B cell (primary cell): Measurements from ENCODE around the gene LMO1. TPM values are rescaled to one million over a fixed set of nuclear protein-coding genes. Genes with fewer than 3 reads are reported as not detected.

Experiments
- ATAC-seq: fragments of 200-7000 bp; cut with Tn5 transposase; one replicate; pipeline ENCODE4 v1.10.0; 2021; ENCODE audit warnings: low read depth, mild to moderate bottlenecking, moderate number of reproducible peaks, moderate library complexity
- CTCF ChIA-PET: fragments of 350-600 bp; sonication (Branson Sonifier 250); formaldehyde crosslinking; loops from one replicate; lab custom pipeline; 2021; ENCODE audit warnings: antibody characterized with exemption, inconsistent platforms; lab: Charles Lee
- POLR2A ChIA-PET: fragments of 350-600 bp; sonication (Branson Sonifier 250); formaldehyde crosslinking; loops from one replicate; lab custom pipeline; 2021; ENCODE audit warnings: antibody characterized with exemption; lab: Charles Lee
- DNase-seq: peaks from one replicate; pipeline ENCODE4 v3.0.0; 2013
- H2AFZ ChIP-seq: 2 replicates; pipeline ENCODE4 v1.6.1; 2012; ENCODE audit warnings: mild to moderate bottlenecking, low read depth, low read length; ENCODE audit not compliant: insufficient read depth, poor library complexity, severe bottlenecking
- H3K27ac ChIP-seq, 2 donors: 1 replicate in 1 of 2; 2 replicates in 1 of 2; pipeline ENCODE4 v1.5.1; 2012 to 2013; ENCODE audit warnings: low read length in 2 of 2, mild to moderate bottlenecking in 2 of 2, moderate library complexity in 1 of 2
- H3K27me3 ChIP-seq, 4 experiments: fragments of 200-600 bp in 1 of 4; sonication (generic) in 1 of 4; replicated peaks in 1 of 4; 1 replicate in 2 of 4; 2 replicates in 2 of 4; pipeline versions ENCODE4 v1.6.1 to v1.7.0; 2013 to 2016; ENCODE audit warnings: low read length in 3 of 4, mild to moderate bottlenecking in 2 of 4, mixed read lengths in 1 of 4, moderate library complexity in 1 of 4; ENCODE audit not compliant: insufficient read depth in 4 of 4, control insufficient read depth in 3 of 4; ENCODE audit errors: control extremely low read depth in 1 of 4
- H3K36me3 ChIP-seq, 2 experiments: replicated peaks in 1 of 2; 1 replicate in 1 of 2; 2 replicates in 1 of 2; pipeline versions ENCODE4 v1.6.1 to v1.7.1; 2013; ENCODE audit warnings: low read length in 1 of 2; ENCODE audit not compliant: insufficient read depth in 2 of 2, control insufficient read depth in 1 of 2; ENCODE audit errors: control extremely low read depth in 1 of 2, extremely low read depth in 1 of 2
- H3K4me1 ChIP-seq, 2 donors: fragments of 200-600 bp in 1 of 2; sonication (generic) in 1 of 2; 1 replicate in 1 of 2; 2 replicates in 1 of 2; pipeline versions ENCODE4 v1.5.1 to v1.6.1; 2013 to 2017; ENCODE audit warnings: low read length in 2 of 2; ENCODE audit not compliant: control insufficient read depth in 2 of 2, insufficient read depth in 2 of 2
- H3K4me2 ChIP-seq: replicated peaks from 2 replicates; pipeline ENCODE3; 2012; ENCODE audit warnings: mild to moderate bottlenecking, low read depth, low read length; ENCODE audit not compliant: poor library complexity, severe bottlenecking
- H3K4me3 ChIP-seq, 5 experiments: fragments of 200-600 bp in 1 of 5; sonication (generic) in 1 of 5; 1 replicate in 3 of 5; 2 replicates in 2 of 5; pipeline versions ENCODE4 v1.5.1 to v1.7.0; 2011 to 2016; ENCODE audit warnings: low read length in 4 of 5, mild to moderate bottlenecking in 4 of 5, low read depth in 2 of 5, control low read depth in 1 of 5, moderate library complexity in 1 of 5; ENCODE audit not compliant: insufficient read depth in 1 of 5; ENCODE audit errors: control extremely low read depth in 1 of 5, extremely low read depth in 1 of 5
- H3K79me2 ChIP-seq: fragments of 200-600 bp; sonication (generic); one replicate; pipeline ENCODE4 v1.6.0; 2016; ENCODE audit warnings: low read length; ENCODE audit not compliant: control insufficient read depth, insufficient read depth
- H3K9ac ChIP-seq: fragments of 200-600 bp; sonication (generic); 2 replicates; pipeline ENCODE4 v1.6.1; 2017; ENCODE audit warnings: mild to moderate bottlenecking, low read length, moderate library complexity
- H3K9me3 ChIP-seq, 3 donors: one replicate each; pipeline versions ENCODE4 v1.6.1 to v1.7.1; 2013; ENCODE audit warnings: low read length in 2 of 3; ENCODE audit not compliant: control insufficient read depth in 2 of 3, insufficient read depth in 1 of 3; ENCODE audit errors: control extremely low read depth in 1 of 3
- H4K20me1 ChIP-seq: 2 replicates; pipeline ENCODE4 v1.6.0; 2012; ENCODE audit warnings: mild to moderate bottlenecking, low read length; ENCODE audit not compliant: insufficient read depth, control insufficient read depth, poor library complexity, severe bottlenecking
- H3K27ac Mint-ChIP-seq: one replicate; pipeline ENCODE4 v1.8.0; 2021; ENCODE audit warnings: mixed read lengths
- H3K27me3 Mint-ChIP-seq: one replicate; pipeline ENCODE4 v1.8.0; 2021; ENCODE audit warnings: mixed read lengths
- H3K4me1 Mint-ChIP-seq: one replicate; pipeline ENCODE4 v1.8.0; 2021; ENCODE audit warnings: mixed read lengths
- H3K4me3 Mint-ChIP-seq: one replicate; pipeline ENCODE4 v1.8.0; 2021; ENCODE audit warnings: mixed read lengths
- H3K9me3 Mint-ChIP-seq: one replicate; pipeline ENCODE4 v1.8.0; 2022; ENCODE audit warnings: mixed read lengths; ENCODE audit not compliant: insufficient read depth
- EZH2 ChIP-seq: IDR thresholded peaks from 2 replicates; pipeline ENCODE4 v1.6.1; 2012; ENCODE audit warnings: borderline replicate concordance, low read depth, mild to moderate bottlenecking, moderate library complexity, low read length; ENCODE audit not compliant: insufficient read depth, poor library complexity, severe bottlenecking
- WGBS: methylation state at CpG from one replicate; pipeline ENCODE4 v1.1.5; 2013; ENCODE audit warnings: missing lambda C conversion rate; ENCODE audit not compliant: insufficient coverage; 5-methylcytosine and 5-hydroxymethylcytosine counted together
- intact Hi-C: fragments of 100-400 bp; cut with micrococcal nuclease; formaldehyde crosslinking; loops from one replicate; pipeline ENCODE4 v1.10.0; 2022
- polyA plus RNA-seq: library from polyadenylated mRNA; depleted of rRNA; stranded (reverse); fragments of >200 nt; gene quantifications from 2 replicates; pipeline ENCODE4 v1.2.3, GENCODE V29; 2012
- total RNA-seq, 2 donors: library from RNA; stranded (reverse); fragments of 120-200 nt in 1 of 2; gene quantifications; 1 replicate in 1 of 2; 2 replicates in 1 of 2; pipeline versions ENCODE4 v1.2.3 to v1.2.4, GENCODE V29; 2013 to 2022
- TF ChIP-seq, protein P1 (sequence below): fragments of 200-600 bp; IDR thresholded peaks from one replicate; pipeline ENCODE4 v1.8.0; 2022; ENCODE audit warnings: antibody characterized with exemption, mild to moderate bottlenecking

The LMO1 gene
- total and polyA plus RNA-seq, 2 donors (not counting 1 experiment from before 2014, with no cell fraction given), result 0.22 TPM; not detected in 1

DNA sequence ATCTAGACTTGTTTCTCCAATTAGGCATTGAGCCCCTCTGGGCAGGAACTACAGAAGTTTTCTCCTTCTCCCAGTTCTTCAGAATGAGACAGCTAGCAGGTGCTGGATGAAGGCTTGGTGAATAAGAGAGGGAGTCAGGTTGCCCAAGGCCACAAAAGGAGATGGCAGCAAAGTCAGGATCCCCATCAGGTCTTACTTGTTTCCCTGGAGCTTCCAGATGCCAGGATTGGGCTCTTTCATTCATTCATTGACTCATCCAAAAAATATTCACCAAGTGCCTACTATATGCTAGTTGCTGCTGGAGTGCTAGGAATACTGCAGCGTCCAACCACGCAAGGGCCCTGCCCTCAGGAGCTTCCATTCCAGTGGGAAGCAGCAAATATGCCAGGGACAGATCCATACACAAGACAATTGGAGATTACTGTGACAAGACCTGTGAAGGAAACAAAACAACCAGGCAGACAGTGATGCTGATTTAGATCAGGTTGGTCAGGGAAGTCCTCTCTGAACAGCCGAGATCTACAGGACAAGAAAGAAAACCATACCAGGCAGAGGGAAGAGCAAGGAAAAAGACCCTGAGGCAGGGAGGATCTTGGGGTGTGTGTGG lies 24.6 kb upstream of the LMO1 start:
- 89% methylated on average over 2 of the region's 3 CpGs for WGBS

DNA sequence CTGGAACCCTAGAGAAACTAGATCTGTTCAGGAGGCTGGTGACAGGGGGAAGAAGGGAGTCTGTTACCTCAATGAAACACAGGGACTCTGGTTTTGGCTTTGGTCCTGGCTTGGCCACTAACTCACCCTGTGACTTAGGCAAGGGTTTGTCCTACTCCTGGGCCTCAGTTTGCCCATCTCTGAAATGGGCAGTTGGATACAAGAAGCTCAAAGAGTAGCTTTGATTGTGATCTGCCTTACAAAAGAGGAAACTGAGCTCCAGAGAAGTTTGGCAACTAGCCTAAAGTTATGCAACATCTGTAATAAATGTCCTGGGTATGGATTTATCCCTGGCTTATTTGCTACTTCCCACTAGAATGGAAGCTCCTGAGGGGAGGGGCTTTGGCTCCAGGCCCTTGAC lies 24.0 kb upstream of the LMO1 start:
- intact Hi-C loops, result no loop called here
- Histone ChIP-seq H3K9me3 (no peaks in the 10 kb centered on the region), H3K4me1 (no peaks in the 10 kb centered on the region), H3K27me3 (peaks cover 0 to 8% (median 1%) of the 10 kb centered on the region in 4 experiments), H3K27ac (no peak overlapping the region), H3K36me3 (no peaks in the 10 kb centered on the region), H4K20me1 (no peaks in the 10 kb centered on the region), H3K4me2 (no peak overlapping the region), H3K4me3 (no peak overlapping the region), H3K79me2 (no peaks in the 10 kb centered on the region), H2AFZ (no peak overlapping the region), H3K9ac (no peak overlapping the region)
- H3K27ac Mint-ChIP-seq, result no peak overlapping the region
- TF ChIP-seq, protein P1, sequence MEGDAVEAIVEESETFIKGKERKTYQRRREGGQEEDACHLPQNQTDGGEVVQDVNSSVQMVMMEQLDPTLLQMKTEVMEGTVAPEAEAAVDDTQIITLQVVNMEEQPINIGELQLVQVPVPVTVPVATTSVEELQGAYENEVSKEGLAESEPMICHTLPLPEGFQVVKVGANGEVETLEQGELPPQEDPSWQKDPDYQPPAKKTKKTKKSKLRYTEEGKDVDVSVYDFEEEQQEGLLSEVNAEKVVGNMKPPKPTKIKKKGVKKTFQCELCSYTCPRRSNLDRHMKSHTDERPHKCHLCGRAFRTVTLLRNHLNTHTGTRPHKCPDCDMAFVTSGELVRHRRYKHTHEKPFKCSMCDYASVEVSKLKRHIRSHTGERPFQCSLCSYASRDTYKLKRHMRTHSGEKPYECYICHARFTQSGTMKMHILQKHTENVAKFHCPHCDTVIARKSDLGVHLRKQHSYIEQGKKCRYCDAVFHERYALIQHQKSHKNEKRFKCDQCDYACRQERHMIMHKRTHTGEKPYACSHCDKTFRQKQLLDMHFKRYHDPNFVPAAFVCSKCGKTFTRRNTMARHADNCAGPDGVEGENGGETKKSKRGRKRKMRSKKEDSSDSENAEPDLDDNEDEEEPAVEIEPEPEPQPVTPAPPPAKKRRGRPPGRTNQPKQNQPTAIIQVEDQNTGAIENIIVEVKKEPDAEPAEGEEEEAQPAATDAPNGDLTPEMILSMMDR, result no peak
- TF ChIP-seq EZH2, result no peak
- H3K9me3 Mint-ChIP-seq, result no peaks in the 10 kb centered on the region
- no peaks in the 10 kb centered on the region for H3K4me1 Mint-ChIP-seq
- ChIA-PET POLR2A (no interaction called here), CTCF (interaction anchor here (1.5 kb wide), 1 partner anchor 24 kb away, joined by 3 read pairs; the partner anchor contains the start of gene LMO1)
- DNase-seq (no peak), ATAC-seq (no peak)
- H3K27me3 Mint-ChIP-seq, result peaks cover 8% of the 10 kb centered on the region
- no peak overlapping the region for H3K4me3 Mint-ChIP-seq

More for the DNA sequence above, 24.6 kb upstream of the LMO1 start:
- H3K27ac Mint-ChIP-seq, result no peak overlapping the region
- H3K4me1 Mint-ChIP-seq, result no peaks in the 10 kb centered on the region
- Histone ChIP-seq H2AFZ (no peak overlapping the region), H3K36me3 (no peaks in the 10 kb centered on the region), H3K4me2 (no peak overlapping the region), H3K4me3 (no peak overlapping the region), H3K4me1 (no peaks in the 10 kb centered on the region), H3K9ac (no peak overlapping the region), H4K20me1 (no peaks in the 10 kb centered on the region), H3K27ac (no peak overlapping the region), H3K27me3 (peaks cover 0 to 5% (median 1%) of the 10 kb centered on the region in 4 experiments), H3K9me3 (no peaks in the 10 kb centered on the region), H3K79me2 (no peaks in the 10 kb centered on the region)
- no peaks in the 10 kb centered on the region for H3K9me3 Mint-ChIP-seq
- ATAC-seq (no peak), DNase-seq (no peak)
- intact Hi-C loops, result no loop called here
- POLR2A ChIA-PET, result no interaction called here
- peaks cover 8% of the 10 kb centered on the region for H3K27me3 Mint-ChIP-seq
- CTCF ChIA-PET, result no interaction called here
- no peak overlapping the region for H3K4me3 Mint-ChIP-seq
- TF ChIP-seq EZH2, result no peak
- TF ChIP-seq, protein P1, result no peak
